Measurements from ENCODE around the gene ABCA12.

ABCA12 gene

GRCh38 chr2:215119847-215120246 lies 18.6 kb downstream of the ABCA12 start:
- no peaks in the 10 kb centered on the region for H3K27me3 ChIP-seq (ENCODE audit: insufficient read depth, low read length)
- no peaks in the 10 kb centered on the region for H3K4me1 ChIP-seq (ENCODE audit: insufficient read depth, low read length)
- 100% methylated on average over 2 of the region's 2 CpGs for WGBS
- H3K4me3 ChIP-seq (ENCODE audit: low read length): no peak overlapping the region
- H3K36me3 ChIP-seq (ENCODE audit: insufficient read depth, low read length): no peaks in the 10 kb centered on the region
- H3K9ac ChIP-seq (ENCODE audit: low read depth, low read length): no peak overlapping the region
- 0 out of 2 replicates have a peak, but pooled peaks cover 6% of the 10 kb centered on the region for H3K9me3 ChIP-seq (ENCODE audit: insufficient read depth, low read depth, low read length)
- no peak overlapping the region for H3K27ac ChIP-seq (ENCODE audit: low read depth, low read length)

GRCh38 chr2:215110918-215111317 lies 27.5 kb downstream of the ABCA12 start:
- 97% methylated on average over 3 of the region's 3 CpGs for WGBS
- no peaks in the 10 kb centered on the region for H3K36me3 ChIP-seq (ENCODE audit: insufficient read depth, low read length)
- no peak overlapping the region for H3K9ac ChIP-seq (ENCODE audit: low read depth, low read length)
- H3K4me1 ChIP-seq (ENCODE audit: insufficient read depth, low read length): no peaks in the 10 kb centered on the region
- no peak overlapping the region for H3K27ac ChIP-seq (ENCODE audit: low read depth, low read length)
- H3K4me3 ChIP-seq (ENCODE audit: low read length): no peak overlapping the region
- no peaks in the 10 kb centered on the region for H3K27me3 ChIP-seq (ENCODE audit: insufficient read depth, low read length)
- H3K9me3 ChIP-seq (ENCODE audit: insufficient read depth, low read depth, low read length): no peaks in the 10 kb centered on the region

- no peaks in the 10 kb centered on the region for H3K9me3 ChIP-seq (ENCODE audit: insufficient read depth, low read depth, low read length)
- no peak overlapping the region for H3K9ac ChIP-seq (ENCODE audit: low read depth, low read length)
- H3K4me3 ChIP-seq (ENCODE audit: low read length): no peak overlapping the region
- WGBS: 96% methylated on average over 4 of the region's 5 CpGs
- H3K36me3 ChIP-seq (ENCODE audit: insufficient read depth, low read length): no peaks in the 10 kb centered on the region
- H3K27ac ChIP-seq (ENCODE audit: low read depth, low read length): no peak overlapping the region
- no peaks in the 10 kb centered on the region for H3K4me1 ChIP-seq (ENCODE audit: insufficient read depth, low read length)
- H3K27me3 ChIP-seq (ENCODE audit: insufficient read depth, low read length): no peaks in the 10 kb centered on the region
These were observed 31.0 kb downstream of the ABCA12 start for GRCh38 chr2:215107216-215108056.

- Histone ChIP-seq H3K27me3 (ENCODE audit: insufficient read depth, low read length) (no peaks in the 10 kb centered on the region), H3K27ac (ENCODE audit: low read depth, low read length) (no peak overlapping the region)
- 90% methylated on average over 5 of the region's 5 CpGs for WGBS
These were observed 32.6 kb downstream of the ABCA12 start for GRCh38 chr2:215105607-215106354.

GRCh38 chr2:215104226-215104625 lies 34.2 kb downstream of the ABCA12 start:
- Histone ChIP-seq H3K27me3 (ENCODE audit: insufficient read depth, low read length) (no peaks in the 10 kb centered on the region), H3K27ac (ENCODE audit: low read depth, low read length) (no peak overlapping the region), H3K4me1 (ENCODE audit: insufficient read depth, low read length) (no peaks in the 10 kb centered on the region), H3K36me3 (ENCODE audit: insufficient read depth, low read length) (no peaks in the 10 kb centered on the region), H3K4me3 (ENCODE audit: low read length) (no peak overlapping the region), H3K9ac (ENCODE audit: low read depth, low read length) (no peak overlapping the region), H3K9me3 (ENCODE audit: insufficient read depth, low read depth, low read length) (no peaks in the 10 kb centered on the region)
- 85% methylated on average over 4 of the region's 4 CpGs for WGBS

More at GRCh38 chr2:215105607-215106354, 32.6 kb downstream of the ABCA12 start:
- Histone ChIP-seq H3K9ac (ENCODE audit: low read depth, low read length) (no peak overlapping the region), H3K36me3 (ENCODE audit: insufficient read depth, low read length) (no peaks in the 10 kb centered on the region), H3K4me1 (ENCODE audit: insufficient read depth, low read length) (no peaks in the 10 kb centered on the region), H3K4me3 (ENCODE audit: low read length) (no peak overlapping the region), H3K9me3 (ENCODE audit: insufficient read depth, low read depth, low read length) (no peaks in the 10 kb centered on the region)

GRCh38 chr2:215098875-215099274 lies 39.6 kb downstream of the ABCA12 start:
- H3K27me3 ChIP-seq (ENCODE audit: insufficient read depth, low read length): no peaks in the 10 kb centered on the region
- 96% methylated on average over 6 of the region's 6 CpGs for WGBS
- no peak overlapping the region for H3K9ac ChIP-seq (ENCODE audit: low read depth, low read length)
- no peaks in the 10 kb centered on the region for H3K9me3 ChIP-seq (ENCODE audit: insufficient read depth, low read depth, low read length)
- no peak overlapping the region for H3K4me3 ChIP-seq (ENCODE audit: low read length)
- no peaks in the 10 kb centered on the region for H3K36me3 ChIP-seq (ENCODE audit: insufficient read depth, low read length)
- no peak overlapping the region for H3K27ac ChIP-seq (ENCODE audit: low read depth, low read length)
- H3K4me1 ChIP-seq (ENCODE audit: insufficient read depth, low read length): no peaks in the 10 kb centered on the region

GRCh38 chr2:215084080-215084479 lies 54.3 kb downstream of the ABCA12 start:
- Histone ChIP-seq H3K27ac (ENCODE audit: low read depth, low read length) (no peak overlapping the region), H3K27me3 (ENCODE audit: insufficient read depth, low read length) (no peaks in the 10 kb centered on the region), H3K9ac (ENCODE audit: low read depth, low read length) (no peak overlapping the region), H3K36me3 (ENCODE audit: insufficient read depth, low read length) (no peaks in the 10 kb centered on the region), H3K9me3 (ENCODE audit: insufficient read depth, low read depth, low read length) (no peaks in the 10 kb centered on the region), H3K4me3 (ENCODE audit: low read length) (no peak overlapping the region), H3K4me1 (ENCODE audit: insufficient read depth, low read length) (no peaks in the 10 kb centered on the region)
- WGBS: 97% methylated on average over 4 of the region's 5 CpGs

GRCh38 chr2:215083146-215083545 lies 55.3 kb downstream of the ABCA12 start:
- no peaks in the 10 kb centered on the region for H3K27me3 ChIP-seq (ENCODE audit: insufficient read depth, low read length)
- H3K4me3 ChIP-seq (ENCODE audit: low read length): no peak overlapping the region
- no peak overlapping the region for H3K27ac ChIP-seq (ENCODE audit: low read depth, low read length)
- no peaks in the 10 kb centered on the region for H3K36me3 ChIP-seq (ENCODE audit: insufficient read depth, low read length)
- no peak overlapping the region for H3K9ac ChIP-seq (ENCODE audit: low read depth, low read length)
- no peaks in the 10 kb centered on the region for H3K9me3 ChIP-seq (ENCODE audit: insufficient read depth, low read depth, low read length)
- WGBS: 97% methylated on average over 3 of the region's 4 CpGs
- H3K4me1 ChIP-seq (ENCODE audit: insufficient read depth, low read length): peaks cover 3% of the 10 kb centered on the region; the same call in 1 of the 2 replicates

GRCh38 chr2:215082446-215082845 lies 56.0 kb downstream of the ABCA12 start:
- Histone ChIP-seq H3K36me3 (ENCODE audit: insufficient read depth, low read length) (no peaks in the 10 kb centered on the region), H3K4me1 (ENCODE audit: insufficient read depth, low read length) (peaks cover 7% of the 10 kb centered on the region; the same call in 1 of the 2 replicates), H3K4me3 (ENCODE audit: low read length) (no peak overlapping the region), H3K9me3 (ENCODE audit: insufficient read depth, low read depth, low read length) (no peaks in the 10 kb centered on the region), H3K27me3 (ENCODE audit: insufficient read depth, low read length) (no peaks in the 10 kb centered on the region), H3K9ac (ENCODE audit: low read depth, low read length) (no peak overlapping the region), H3K27ac (ENCODE audit: low read depth, low read length) (no peak overlapping the region)

GRCh38 chr2:215080545-215080944 lies 57.9 kb downstream of the ABCA12 start:
- Histone ChIP-seq H3K36me3 (ENCODE audit: insufficient read depth, low read length) (no peaks in the 10 kb centered on the region), H3K9ac (ENCODE audit: low read depth, low read length) (no peak overlapping the region), H3K4me1 (ENCODE audit: insufficient read depth, low read length) (peaks cover 7% of the 10 kb centered on the region; the same call in 1 of the 2 replicates), H3K4me3 (ENCODE audit: low read length) (no peak overlapping the region), H3K27ac (ENCODE audit: low read depth, low read length) (no peak overlapping the region), H3K9me3 (ENCODE audit: insufficient read depth, low read depth, low read length) (no peaks in the 10 kb centered on the region), H3K27me3 (ENCODE audit: insufficient read depth, low read length) (no peaks in the 10 kb centered on the region)
- 97% methylated on average over 4 of the region's 4 CpGs for WGBS

- no peak overlapping the region for H3K27ac ChIP-seq (ENCODE audit: low read depth, low read length)
- H3K9me3 ChIP-seq (ENCODE audit: insufficient read depth, low read depth, low read length): no peaks in the 10 kb centered on the region
- no peak overlapping the region for H3K4me3 ChIP-seq (ENCODE audit: low read length)
- H3K27me3 ChIP-seq (ENCODE audit: insufficient read depth, low read length): no peaks in the 10 kb centered on the region
- H3K4me1 ChIP-seq (ENCODE audit: insufficient read depth, low read length): peaks cover 4% of the 10 kb centered on the region; the same call in 1 of the 2 replicates
- no peak overlapping the region for H3K9ac ChIP-seq (ENCODE audit: low read depth, low read length)
- no peaks in the 10 kb centered on the region for H3K36me3 ChIP-seq (ENCODE audit: insufficient read depth, low read length)
- WGBS: 91% methylated on average over 1 of the region's 3 CpGs
These were observed 66.8 kb downstream of the ABCA12 start for GRCh38 chr2:215071676-215072075.
